Activated gamma-delta T cell treated with anti-CD3 and anti-CD28 coated beads, Interleukin-2, amount 50 U/mL, for 16 hours (primary cell): ENCODE data around the gene NUP93.

Experiments used
- DNase-seq: peaks from one replicate; pipeline ENCODE4 v3.0.0-alpha.2; 2020; ENCODE audit warnings: low read depth

NUP93 gene

DNA sequence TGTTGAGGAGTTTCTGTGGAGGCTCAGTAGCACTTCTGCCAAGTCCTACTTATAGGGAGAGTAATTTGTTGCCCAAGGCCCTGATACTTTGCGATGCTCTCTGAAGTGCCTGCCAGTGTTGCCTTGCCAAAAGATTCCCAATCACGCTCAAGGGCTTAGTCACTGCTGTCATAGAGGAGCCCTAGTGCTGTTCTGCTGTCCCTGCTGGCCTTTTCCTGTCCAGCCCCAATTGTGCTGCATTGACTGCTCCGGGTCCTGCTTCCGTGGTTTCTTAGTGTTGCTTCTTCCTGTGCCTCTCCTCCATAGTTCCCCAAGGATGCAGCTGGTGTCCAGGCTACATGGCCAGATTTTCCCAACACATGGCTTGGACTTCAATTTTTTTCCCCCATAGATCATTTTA lies 13.9 kb downstream of the NUP93 start:
- DNase-seq: no peak

DNA sequence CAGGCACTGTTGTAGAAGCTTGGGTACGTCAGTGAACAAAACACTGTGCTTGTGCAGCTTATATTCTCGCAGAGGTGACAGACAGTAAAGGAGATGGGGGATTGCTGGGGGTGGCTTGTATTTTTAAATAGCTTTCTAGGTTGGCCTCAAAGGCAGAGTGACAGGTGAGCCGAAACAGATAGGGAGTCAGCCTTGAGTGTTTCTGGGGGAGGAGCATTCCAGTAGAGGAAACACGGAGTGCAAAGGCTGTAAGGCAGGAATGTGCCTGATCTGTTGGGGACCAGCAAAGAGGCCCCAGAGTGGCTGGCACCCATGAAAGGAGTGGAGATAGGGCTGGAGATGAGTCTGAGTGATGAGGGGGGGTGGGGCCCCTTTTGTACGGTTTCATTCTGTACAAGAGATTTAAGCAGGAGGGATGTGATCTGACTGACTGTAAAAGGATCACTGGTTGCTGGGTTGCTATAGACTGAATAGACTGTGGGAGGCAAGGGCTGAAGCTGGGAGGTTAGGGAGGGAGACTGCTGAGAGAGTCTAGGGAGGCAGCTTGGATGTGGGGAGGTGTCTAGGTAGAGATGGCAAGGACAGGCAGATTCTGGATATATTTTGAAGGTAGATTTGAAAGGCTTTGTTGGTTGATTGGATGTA lies 15.2 kb downstream of the NUP93 start:
- no peak for DNase-seq

DNA sequence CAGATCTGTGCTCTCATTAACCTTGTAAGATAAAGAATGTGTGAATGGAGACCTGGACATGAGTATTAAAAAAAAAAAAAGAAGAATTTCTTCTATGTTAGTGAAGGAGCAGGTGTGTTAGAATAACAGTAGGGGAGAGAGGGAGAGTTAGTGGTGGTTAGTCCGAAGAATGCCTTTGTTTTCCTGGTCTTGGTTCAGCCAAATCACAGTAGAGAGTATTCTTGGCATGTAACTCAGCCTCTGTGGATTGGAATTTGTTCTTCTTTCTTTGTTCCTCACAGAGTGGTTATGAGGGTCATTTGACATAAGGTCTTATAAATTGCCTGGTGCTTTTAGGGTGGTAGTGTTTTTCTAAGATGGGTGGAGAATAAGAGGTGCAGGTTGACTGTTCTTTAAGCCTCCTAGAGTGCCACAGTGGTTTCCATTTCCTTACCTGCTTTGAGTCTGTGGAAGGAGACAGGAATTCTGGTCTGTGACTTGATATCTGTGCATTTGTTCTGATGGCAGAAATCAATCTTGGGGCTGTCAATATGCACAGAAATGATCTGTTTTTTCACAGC lies 17.6 kb downstream of the NUP93 start:
- DNase-seq: no peak

DNA sequence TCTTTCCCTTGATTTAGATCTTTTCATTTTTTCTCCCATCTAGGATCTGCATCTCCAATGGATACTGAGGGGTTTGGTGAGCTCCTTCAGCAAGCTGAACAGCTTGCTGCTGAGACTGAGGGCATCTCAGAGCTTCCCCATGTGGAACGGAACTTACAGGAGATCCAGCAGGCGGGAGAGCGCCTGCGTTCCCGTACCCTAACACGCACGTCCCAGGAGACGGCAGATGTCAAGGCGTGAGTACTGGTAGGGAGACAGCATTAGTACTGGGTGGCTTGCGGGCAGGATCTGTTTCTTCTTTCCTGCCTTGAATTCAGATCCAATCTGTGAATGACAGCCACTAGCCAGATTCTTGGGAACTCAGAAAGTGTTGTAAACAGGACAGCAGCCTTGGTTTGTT lies 18.3 kb downstream of the NUP93 start:
- no peak for DNase-seq

DNA sequence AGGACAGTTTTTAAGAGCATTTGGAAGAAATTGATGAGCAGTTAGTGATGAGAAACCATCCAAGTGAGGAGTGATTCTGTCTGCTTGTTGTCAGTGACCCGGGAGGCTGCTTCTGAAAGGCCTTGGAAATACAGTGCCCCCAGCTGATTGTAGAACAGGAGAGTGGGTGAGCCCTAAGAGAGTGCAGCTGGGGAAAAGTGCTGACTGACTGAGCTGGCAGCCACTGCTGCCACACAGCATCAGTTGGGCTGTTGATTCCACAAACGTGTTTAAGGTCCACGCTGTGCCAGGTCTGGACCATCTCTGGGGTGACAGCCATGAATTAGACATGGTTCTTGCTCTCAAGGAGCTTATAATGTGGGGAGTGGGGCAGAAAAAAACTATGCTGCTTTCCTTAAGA lies 18.9 kb downstream of the NUP93 start:
- DNase-seq: no peak

DNA sequence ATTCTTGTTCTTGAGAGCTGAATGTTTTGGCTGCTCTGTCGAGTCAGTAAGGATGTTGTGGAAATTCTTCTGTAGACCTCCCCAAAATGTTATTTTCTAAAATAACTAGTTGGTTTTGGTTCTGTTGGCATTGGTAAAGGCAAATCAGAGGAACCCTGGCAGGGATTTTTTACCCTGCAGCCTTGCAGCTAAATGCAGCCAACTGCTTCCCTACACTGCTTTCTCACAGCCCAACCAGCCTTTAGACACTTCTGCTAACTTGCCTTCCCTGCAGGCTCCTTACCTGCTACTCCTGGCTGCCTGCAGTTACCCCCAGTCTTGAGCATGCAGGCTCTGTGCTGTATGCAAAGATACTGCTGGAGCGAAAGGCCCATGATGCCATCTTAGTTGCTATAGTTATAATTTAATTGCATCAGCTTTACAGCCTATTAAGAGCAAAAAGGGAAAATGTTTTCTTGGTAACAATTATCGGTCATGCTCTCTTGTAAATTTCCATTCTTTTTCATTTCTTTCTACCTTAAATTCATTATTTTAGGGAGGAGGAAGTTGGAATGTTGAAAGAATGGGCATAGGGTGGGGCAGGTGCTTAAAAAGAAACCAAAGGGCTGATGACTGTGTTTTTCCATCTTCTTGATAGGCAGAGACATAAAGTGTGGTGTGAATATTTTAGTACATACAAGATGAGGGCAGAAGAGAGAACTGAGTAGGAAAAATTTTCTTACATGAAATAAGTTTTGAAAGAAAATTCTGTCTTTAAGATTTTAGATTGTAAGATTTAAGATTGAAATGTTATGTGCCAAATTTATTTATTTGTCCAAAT lies 20.0 kb downstream of the NUP93 start:
- no peak for DNase-seq

DNA sequence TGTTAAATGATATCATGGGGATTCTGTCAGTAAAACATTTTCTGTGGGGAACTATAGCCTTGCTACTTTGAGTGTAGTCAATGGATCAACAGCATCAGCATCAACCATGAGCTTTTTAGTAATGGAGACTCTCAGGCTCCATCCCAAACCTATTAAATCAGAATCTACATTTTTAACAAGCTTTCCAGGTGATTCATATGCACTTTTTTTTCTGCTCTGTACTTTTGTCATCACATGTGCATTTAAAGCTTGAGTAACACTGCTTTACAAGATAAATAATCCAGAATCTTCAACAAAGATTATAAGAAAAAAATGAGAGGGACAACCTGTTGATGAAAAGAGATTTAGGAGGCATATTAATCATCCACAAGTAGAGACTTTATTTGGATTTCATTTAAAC lies 23.5 kb downstream of the NUP93 start:
- DNase-seq: no peak

DNA sequence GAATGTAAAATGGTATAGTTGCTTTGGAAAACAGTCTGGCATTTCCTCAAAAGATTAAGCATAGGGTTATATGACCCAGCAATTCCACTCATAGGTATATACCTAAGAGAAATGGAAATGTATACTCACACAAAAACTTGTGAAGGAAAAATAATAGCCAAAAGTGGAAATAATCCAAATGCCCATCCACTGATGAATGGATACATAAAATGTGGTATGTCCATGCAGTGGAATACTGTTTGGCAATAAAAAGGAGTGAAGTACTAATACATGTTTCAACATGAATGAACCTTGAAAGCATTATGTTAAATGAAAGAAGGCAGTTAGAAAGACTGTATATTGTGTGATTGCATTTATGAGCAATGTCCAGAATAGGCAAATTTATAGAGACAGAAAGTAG lies 25.1 kb downstream of the NUP93 start:
- no peak for DNase-seq

DNA sequence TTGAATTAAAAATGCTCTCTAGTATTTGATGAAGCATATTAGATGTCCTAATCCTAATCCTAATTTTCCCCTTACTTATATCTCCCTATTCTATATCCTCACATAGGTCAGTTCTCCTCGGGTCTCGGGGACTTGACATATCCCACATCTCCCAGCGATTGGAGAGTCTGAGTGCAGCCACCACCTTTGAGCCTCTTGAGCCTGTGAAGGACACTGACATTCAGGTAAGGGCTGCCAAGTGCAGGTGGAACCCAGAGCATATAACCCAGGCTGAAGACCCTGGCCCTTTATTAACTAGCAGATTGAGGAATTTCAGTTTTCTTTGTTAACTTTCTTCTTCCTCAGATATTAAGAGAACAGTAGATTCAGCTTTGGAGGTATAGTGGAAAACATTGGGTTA lies 28.5 kb downstream of the NUP93 start:
- no peak for DNase-seq

DNA sequence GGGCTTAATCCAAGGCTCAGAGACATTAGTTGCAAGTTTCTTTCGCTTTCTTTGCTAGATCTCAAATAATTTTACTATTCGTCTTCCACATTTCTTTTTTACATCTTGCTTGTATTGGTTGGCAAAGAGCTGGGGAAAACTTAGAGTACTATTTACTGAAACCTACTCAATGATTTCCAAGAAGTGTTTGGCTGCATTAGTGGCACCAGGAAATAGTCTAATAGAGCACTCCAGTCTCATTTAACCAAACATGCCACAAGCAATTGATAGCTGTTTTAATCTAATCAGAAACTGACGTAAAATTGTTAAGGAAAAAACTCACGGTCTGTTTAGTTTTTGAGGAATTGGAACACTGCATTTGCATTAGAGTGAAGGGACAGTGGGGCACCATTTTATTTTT lies 29.0 kb downstream of the NUP93 start:
- no peak for DNase-seq

DNA sequence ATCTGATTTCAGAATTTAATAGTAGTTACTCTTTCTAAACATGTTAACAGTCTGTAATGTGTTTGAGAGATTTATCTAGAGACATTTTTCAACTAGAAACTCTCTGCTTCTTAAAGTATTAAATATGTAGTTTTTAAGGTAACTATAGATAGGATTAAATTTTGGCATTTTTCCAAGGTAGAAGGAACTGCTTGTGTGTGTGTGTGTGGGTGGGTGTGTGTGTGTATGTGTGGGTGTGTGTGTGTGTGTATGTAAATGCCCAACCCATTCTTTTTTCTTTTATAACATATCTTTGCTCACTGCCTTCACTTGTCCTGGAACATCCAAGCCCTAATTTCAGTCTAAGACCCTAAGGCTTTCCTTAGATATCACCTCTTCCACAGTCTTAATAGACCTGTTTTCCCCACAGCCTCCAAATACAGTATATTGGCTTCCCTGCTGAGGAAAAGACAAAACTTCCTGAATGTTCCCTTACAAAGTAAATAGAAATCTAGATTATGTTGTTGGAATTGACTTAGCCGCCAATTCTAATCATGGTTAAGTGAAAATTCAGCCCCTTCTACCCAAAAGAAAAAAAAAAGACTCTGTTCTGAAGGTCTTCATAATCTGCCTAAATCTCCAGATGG lies 33.5 kb downstream of the NUP93 start:
- DNase-seq: no peak

DNA sequence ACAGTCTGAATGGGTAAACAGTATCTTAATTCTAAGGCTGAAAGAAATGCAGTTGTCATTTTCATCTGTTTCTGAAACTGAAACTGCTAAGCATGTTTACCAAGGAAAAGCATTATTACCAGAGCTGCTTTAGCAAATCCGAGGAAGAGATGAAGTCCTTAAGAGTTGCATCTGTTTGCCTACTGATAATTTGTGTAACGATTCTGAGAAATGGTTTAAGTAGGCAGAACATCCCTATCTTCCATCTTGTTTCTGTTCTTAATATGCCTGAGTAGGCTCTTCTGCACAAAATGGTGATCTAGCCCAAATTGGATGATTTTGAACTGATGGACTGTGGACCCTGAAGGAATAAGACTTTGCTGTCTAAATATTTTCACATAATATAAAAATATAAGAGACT lies 34.9 kb downstream of the NUP93 start:
- DNase-seq: no peak

DNA sequence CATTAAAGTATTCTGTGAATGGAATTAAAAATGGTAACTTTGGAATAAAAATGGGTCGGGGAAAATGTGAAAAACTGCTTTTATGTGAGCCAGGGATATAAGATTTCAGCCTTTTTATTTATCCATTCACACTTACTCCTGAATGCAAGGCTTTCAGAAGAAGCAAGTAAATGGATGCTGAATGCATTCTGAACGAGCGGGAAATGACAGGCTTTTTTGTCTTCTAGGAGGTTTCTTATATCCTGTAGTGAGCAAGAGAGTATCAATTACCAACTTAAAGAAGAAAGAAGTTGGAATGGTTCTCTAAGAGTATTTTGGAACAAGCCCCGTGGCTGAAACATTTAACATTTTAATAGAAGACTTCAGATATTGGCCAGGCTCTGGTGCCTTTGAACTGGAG lies 36.0 kb downstream of the NUP93 start:
- DNase-seq: no peak

DNA sequence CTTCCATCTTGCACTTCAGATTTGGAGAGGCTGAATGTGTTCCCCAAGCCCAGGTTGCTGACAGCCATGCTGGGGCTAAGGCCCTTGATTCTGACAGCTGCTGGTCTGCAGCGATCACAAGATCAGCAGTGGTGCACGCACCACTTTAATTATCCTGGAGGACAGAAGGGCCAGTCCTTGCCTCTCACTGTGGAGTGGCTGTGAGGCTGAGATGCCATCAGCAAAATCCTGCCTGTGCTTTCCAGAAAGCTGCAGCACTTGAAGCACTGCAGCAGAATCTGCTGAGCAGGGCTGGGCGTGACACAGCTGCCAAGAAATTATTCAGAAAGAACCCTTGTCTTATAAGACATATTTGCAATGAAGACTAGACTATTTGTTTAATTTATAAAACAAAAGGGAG lies 37.1 kb downstream of the NUP93 start:
- DNase-seq: no peak

DNA sequence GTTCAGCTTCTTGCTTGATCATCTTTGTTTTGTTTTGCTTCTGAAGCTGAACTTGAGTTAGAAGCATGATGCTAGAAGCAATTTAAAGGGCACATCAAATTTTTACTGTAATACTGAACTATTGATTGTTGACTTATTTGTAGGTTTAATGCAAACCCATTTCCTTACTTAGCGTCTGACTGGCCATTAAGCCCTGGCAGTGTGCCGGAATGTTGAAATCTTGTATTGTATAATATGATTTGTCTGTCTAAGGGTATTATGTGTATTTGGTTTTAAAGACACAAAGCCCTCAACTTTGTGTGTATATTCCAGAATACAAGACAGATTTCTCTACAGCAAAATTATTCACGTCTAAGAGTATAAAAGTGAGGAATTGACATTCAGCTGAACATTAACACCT lies 39.7 kb downstream of the NUP93 start:
- DNase-seq: no peak

DNA sequence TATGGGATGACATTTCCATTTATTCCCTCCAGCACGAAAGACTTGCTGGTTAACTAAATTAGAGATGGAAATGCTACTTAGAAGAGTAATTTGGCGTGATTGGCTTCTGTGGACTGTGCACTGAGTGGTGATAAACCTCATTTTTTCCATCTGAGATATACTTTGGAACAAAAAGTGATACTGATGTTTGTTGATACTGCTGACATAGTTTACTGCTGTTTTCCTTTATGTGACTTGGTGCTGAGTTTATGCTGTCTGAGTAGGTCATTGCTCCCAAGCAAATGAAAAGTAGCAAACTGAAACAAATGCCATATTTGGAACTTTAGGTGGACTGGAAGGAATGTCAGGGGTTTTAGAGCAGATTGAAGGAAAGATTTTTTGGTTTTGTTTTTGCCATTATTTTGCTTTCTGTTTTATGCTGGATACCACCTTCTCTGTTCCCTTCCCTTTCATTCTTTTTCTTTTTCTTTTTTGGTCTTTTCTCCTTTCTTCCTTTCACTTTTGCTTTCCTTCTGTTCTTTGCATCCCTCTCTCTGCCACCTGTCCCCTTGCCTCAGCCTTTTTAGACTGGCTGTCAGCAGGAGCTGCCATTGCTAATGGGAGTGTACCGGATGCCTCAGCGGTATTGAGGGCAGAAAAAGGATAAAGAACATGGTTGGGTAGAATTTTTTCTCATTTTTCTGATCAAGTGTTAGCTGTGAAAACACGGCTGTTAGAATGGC lies 41.8 kb downstream of the NUP93 start:
- DNase-seq: no peak

DNA sequence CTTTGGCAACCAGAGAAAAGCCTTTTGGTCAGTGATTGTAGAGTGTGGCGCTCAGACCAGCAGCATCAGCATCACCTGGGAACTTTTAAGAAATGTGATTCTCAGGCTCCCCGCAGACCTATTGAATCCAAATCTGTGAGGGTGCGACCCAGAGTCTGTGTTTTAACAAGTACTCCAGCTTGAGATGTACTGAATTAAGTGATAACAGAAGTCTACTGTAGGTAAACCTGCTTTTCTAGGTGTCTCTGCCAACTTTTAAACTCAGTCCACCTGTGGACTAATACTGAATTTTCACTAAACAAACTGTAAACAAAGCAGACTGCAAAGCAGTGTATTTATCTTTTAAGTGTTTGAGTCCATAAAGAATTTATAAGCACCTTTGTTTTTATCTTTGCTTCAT lies 43.6 kb downstream of the NUP93 start:
- DNase-seq: no peak

DNA sequence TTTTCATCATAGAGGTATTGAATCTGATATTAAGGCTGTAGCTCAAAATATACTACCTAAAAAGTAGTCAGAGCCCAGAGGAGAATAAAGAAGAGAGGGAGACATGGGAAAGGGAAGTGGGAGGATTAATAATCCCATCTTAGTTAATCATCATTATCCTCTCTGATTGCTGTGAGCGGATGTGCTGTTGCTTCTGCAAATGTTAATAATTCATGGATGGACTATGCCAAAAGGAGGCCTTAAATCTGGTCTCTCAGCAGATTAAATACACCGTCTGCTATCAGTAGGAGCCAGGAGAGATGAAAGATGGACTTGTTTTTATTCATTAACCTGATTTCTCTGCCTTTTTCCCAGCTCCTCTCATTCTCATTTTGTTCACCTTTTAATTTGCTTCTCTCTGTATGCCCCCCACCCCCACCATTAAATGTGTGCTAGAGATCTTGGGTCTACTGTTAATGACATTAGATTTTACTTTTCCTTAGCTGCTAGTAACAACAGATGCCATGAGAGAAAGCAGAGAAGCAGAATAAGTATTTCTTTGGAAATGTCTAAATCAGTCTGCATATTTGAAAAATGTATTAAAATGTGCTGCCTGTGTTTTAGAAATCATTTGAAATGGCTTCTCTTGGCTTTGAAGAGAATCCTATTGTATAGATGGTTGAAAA lies 44.2 kb downstream of the NUP93 start:
- DNase-seq: no peak

DNA sequence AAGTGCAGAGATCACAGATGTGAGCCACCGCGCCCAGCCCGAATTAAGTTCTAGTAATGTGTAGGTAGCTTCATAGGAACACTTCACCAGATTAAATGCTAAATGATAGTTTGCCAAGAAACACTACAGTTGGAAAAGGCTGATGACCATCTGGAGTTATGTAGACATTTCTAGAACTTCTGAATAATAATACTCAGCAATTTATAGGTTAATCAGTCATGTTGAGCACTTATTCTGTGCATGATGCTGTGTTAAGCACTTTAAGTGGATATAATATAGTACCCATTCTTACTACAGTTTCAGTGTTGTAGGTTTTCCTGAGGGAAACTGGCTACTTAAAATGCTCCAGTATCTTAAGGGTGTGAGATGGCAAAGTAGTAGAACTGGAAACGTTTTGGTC lies 45.2 kb downstream of the NUP93 start:
- DNase-seq: no peak

DNA sequence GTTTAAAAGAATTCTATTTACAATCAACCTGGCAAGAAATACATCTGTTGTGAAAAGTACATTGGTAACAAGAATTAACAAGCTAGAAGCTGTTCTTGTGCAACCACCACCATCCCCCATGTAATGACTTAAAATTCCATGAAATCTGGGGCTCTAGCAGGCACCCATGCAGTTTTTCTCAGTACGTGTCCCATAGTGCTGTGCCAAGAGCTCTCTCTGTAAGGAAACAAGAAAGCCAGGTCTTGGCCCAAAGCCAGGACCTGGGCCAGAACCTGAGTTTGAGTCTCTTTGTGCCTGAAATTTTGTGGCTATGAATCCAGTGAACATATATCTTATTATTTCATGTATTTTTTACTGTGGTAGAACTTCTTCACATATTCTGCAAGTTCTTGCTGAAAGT lies 46.6 kb downstream of the NUP93 start:
- no peak for DNase-seq

DNA sequence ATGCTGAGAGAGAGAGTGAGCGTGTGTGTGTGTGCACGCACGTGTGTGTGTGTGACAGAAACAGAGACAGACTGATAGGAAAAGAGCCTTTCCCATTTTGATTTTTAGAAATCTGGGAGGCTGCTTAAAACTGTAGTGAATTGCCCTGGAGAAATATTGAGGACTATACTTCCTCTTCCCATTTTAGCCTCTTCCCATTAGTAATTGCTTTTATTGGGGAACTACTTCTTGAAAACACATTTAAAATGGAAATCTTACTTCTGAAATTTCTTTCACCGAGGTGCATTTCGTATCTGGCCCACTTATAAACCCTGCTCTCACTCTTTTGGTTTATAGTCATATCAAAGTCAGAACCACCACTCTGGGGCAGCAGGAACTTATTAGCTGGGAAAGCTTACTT lies 47.1 kb downstream of the NUP93 start:
- DNase-seq: no peak

DNA sequence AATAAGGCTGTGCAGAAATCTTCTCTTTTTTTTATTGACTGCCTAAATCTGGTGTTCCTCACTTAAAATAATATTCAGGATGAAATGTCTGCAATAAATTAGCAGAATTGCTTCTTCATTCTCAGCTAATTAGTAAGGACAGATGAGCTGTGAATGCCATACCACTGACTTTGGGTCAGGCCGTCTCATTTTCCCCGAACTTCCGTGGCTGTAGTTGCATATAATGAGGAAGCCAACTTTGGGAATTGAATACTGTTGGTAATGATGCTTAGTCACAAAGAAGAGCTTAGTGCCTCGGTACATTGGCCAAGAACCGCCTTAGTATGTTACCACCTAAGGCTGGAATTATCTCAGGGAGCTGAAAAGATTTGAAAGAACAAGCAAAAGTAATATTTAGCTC lies 47.6 kb downstream of the NUP93 start:
- no peak for DNase-seq
